NT2/D1 (cell line): Measurements from ENCODE around the gene RCOR1.

Experiments
- DNase-seq: peaks from one replicate; pipeline ENCODE4 v3.0.0-alpha.2; 2011; ENCODE audit warnings: low read depth, low spot score
- H3K27me3 ChIP-seq: 2 replicates; pipeline ENCODE4 v1.6.0; 2011; ENCODE audit warnings: mild to moderate bottlenecking; ENCODE audit not compliant: insufficient read length, insufficient read depth
- H3K36me3 ChIP-seq: 2 replicates; pipeline ENCODE4 v1.6.1; 2011; ENCODE audit warnings: mild to moderate bottlenecking, low read length, mixed read lengths; ENCODE audit not compliant: insufficient read depth, insufficient read length
- H3K4me1 ChIP-seq: 2 replicates; pipeline ENCODE4 v1.5.1; 2011; ENCODE audit not compliant: insufficient read depth, insufficient read length
- H3K4me3 ChIP-seq: 2 replicates; pipeline ENCODE4 v1.5.1; 2011; ENCODE audit warnings: low read depth; ENCODE audit not compliant: insufficient read length
- H3K9ac ChIP-seq: 2 replicates; pipeline ENCODE4 v1.6.0; 2011; ENCODE audit warnings: low read depth; ENCODE audit not compliant: insufficient read length
- H3K9me3 ChIP-seq: 2 replicates; pipeline ENCODE4 v1.5.1; 2011; ENCODE audit warnings: mild to moderate bottlenecking, low read length; ENCODE audit not compliant: insufficient read depth
- SUZ12 ChIP-seq: IDR thresholded peaks from 2 replicates; pipeline ENCODE4 v1.6.1; 2011; ENCODE audit not compliant: insufficient read length, insufficient read depth; ENCODE audit errors: extremely low read depth
- YY1 ChIP-seq: IDR thresholded peaks from 2 replicates; pipeline ENCODE4 v1.6.1; 2011; ENCODE audit not compliant: insufficient read length, insufficient read depth
- ZNF274 ChIP-seq: IDR thresholded peaks from 2 replicates; pipeline ENCODE4 v1.6.1; 2011; ENCODE audit warnings: mild to moderate bottlenecking, low read depth, low read length

Gene RCOR1

DNA sequence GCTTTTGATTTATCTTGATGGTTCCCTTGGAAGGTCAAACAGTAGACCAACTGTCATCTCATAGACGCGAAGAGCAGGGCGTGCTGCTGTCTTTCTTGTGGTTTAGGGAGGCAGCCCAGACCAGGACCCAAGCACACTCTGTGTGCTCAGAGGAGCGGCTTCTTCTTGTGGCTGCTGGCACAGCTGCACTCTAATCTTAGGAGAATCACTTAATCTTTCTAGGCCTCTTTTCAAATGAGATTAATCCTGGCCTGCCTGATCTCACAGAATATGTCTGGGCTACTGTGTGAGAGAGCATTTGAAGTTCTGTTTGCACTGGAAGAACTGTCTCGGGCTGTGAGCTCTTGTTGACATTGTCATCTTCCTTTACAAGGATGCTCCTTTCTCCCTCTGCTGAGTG lies 124.8 kb downstream of the RCOR1 start:
- no peak for DNase-seq
- peaks cover 52% of the 10 kb centered on the region for H3K36me3 ChIP-seq
- H3K27me3 ChIP-seq: no peaks in the 10 kb centered on the region
- H3K9me3 ChIP-seq: no peaks in the 10 kb centered on the region
- TF ChIP-seq YY1 (no peak), ZNF274 (no peak), SUZ12 (no peak)
- no peak overlapping the region for H3K9ac ChIP-seq
- H3K4me3 ChIP-seq: no peak overlapping the region
- H3K4me1 ChIP-seq: no peaks in the 10 kb centered on the region

DNA sequence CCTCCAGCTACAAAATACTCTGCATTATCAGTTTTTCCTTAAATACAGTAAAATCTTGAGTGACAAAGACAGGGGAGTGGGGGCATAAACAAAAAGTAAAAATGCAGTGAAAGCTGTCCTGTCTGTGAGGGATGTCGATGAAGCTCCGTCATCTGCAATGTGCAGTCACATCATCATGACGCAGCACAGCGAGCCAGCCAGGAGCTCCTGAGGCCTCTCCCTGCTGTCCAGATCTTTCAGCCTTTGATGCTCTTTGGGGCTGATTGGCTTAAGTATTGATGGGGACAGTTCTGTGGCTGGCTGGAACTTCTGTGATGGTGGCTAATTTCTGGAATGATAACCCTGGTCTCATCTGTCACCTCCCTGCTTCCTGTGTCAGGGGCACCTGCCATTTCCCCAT lies 130.2 kb downstream of the RCOR1 start:
- Histone ChIP-seq H3K36me3 (peaks cover 79% of the 10 kb centered on the region), H3K27me3 (no peaks in the 10 kb centered on the region), H3K9ac (no peak overlapping the region), H3K4me1 (no peaks in the 10 kb centered on the region), H3K4me3 (no peak overlapping the region), H3K9me3 (no peaks in the 10 kb centered on the region)
- TF ChIP-seq ZNF274 (no peak), SUZ12 (no peak), YY1 (no peak)
- DNase-seq: no peak

DNA sequence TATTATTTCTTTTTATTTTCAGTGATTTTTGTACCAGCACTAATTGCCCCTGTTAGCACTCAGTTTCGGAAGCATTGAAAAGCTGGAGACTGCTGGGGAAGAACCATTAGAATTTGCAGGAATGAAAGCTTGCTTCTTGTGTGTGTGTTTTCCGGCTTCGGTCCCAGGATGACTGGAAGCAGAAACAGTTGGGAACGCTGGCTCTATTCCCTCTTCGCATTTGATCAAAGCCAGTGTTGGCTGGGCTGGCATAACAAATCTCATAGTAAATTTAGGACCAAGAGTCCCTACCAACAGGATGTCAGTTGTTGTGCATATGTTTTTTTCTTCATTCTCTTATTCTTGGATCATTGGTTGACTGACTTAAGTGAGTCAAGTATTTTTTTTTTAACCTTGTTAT lies 131.2 kb downstream of the RCOR1 start:
- DNase-seq: no peak
- Histone ChIP-seq H3K9ac (no peak overlapping the region), H3K4me1 (no peaks in the 10 kb centered on the region), H3K27me3 (no peaks in the 10 kb centered on the region), H3K4me3 (no peak overlapping the region), H3K36me3 (peaks cover 80% of the 10 kb centered on the region), H3K9me3 (no peaks in the 10 kb centered on the region)
- TF ChIP-seq ZNF274 (no peak), SUZ12 (no peak), YY1 (no peak)

DNA sequence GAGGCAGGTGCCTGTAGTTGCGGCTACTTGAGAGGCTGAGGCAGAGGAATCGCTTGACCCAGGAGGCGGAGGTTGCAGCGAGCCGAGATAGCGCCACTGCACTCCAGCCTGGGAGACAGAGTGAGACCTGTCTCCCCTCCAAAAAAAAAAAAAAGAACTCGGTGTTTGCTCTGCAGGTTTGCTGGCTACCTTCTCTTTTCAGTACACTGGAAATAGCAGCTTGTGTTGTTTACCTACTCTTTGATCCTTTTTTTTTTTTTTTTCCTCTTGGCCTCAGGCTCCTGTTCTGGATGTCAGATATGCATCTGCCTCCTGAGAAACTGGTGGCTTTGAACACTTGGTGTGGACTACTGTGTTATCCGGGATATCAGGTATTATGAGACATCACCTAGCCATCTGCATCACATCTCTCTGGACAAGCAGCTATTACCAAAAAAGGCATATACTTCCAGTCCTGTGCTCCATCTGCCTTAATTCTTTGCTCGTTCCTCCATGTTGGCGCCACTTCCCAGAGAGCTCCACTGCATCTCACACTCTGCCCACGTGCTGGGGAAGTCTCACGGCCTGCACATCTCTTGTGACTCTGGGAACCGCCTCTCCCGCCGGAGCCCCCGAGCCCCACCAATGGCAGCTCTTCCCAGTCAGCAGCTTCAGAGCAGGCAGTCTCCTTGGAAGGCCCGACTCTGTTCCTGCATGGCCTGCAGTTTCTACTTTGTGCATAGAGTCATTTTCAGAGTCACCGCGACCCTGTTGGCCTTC lies 133.9 kb downstream of the RCOR1 start:
- no peak overlapping the region for H3K4me3 ChIP-seq
- no peak overlapping the region for H3K9ac ChIP-seq
- no peaks in the 10 kb centered on the region for H3K4me1 ChIP-seq
- TF ChIP-seq YY1: no peak
- TF ChIP-seq ZNF274: no peak
- TF ChIP-seq SUZ12: no peak
- DNase-seq: no peak
- H3K9me3 ChIP-seq: no peaks in the 10 kb centered on the region
- no peaks in the 10 kb centered on the region for H3K27me3 ChIP-seq
- peaks cover 80% of the 10 kb centered on the region for H3K36me3 ChIP-seq

DNA sequence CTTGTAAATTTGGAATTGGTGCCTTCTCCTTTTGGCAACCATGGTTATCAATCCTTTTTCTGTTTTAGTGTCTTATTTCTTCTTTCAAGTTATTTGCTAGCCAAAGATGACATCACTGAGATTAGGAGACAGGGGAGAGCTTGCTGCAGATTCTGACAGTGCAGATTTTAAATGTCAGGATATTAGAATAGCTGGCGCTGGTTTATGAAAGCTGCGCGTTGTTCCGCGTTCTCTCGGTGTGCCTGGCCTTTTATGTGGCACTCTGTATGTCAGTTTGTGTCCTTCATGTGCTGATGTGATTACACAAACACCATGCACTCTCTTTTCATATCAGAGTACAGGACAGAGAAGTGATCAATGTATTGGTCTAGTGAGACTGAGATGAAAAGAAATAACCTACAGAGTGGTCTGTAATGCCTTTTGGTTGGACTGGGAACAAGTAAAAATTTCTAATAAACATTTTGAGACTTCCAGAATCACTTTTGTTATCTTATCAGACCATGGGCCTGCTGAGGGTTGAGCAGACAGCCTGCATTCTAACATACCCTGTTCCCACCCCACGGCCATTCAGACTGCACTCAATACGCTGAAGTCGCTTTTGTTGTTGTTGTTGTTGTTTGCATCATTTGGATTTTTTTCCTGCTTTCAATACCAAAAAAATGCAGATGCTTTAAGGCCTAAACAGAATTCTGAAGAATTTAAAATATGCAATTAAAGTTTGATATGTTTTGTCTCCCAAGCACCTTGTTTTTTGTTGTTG lies 135.1 kb downstream of the RCOR1 start:
- TF ChIP-seq ZNF274 (no peak), YY1 (no peak), SUZ12 (no peak)
- Histone ChIP-seq H3K9me3 (no peaks in the 10 kb centered on the region), H3K27me3 (no peaks in the 10 kb centered on the region), H3K4me3 (no peak overlapping the region), H3K36me3 (peaks cover 73% of the 10 kb centered on the region), H3K9ac (no peak overlapping the region), H3K4me1 (no peaks in the 10 kb centered on the region)
- no peak for DNase-seq

DNA sequence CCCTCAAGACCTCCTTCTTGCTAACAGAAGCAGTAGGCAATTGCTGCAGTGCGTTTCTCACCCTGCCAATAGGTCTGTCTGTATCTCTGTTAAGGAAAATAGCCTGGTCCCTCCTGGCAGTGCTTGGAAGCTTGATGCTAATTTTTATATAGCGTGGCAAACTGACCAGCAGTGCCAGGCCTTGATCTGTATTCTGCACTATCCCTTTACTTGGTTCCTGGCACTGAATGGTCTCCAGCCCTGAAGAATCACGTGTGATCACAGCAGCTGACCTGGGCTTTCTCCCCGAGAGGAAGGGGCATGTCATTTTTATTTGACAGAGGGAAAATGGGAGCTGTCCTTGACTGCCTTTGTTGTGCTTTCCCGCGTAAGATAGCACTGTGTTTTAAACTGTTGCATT lies 136.1 kb downstream of the RCOR1 start:
- DNase-seq: no peak
- Histone ChIP-seq H3K4me3 (no peak overlapping the region), H3K9me3 (no peaks in the 10 kb centered on the region), H3K36me3 (peaks cover 68% of the 10 kb centered on the region), H3K4me1 (no peaks in the 10 kb centered on the region), H3K9ac (no peak overlapping the region), H3K27me3 (no peaks in the 10 kb centered on the region)
- TF ChIP-seq ZNF274 (no peak), YY1 (no peak), SUZ12 (no peak)

DNA sequence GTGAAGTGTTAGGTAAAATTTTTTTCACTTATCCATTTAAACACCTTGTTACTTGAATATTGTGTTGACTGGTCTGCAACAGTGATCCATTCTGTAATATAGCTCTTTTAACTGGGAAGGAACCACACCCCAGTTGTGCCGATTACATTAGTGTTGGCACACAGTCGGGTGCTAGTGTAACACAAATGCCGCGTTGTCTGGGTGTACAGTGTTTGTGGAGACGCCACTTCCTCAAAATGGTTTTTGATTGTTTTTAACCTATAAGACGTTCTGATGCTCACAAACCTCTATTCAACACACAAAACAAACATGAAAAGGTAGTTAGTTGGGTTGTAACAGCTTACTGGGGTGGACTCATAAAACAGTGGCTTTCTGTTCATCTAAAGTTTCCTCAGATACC lies 136.8 kb downstream of the RCOR1 start:
- no peak overlapping the region for H3K4me3 ChIP-seq
- no peaks in the 10 kb centered on the region for H3K27me3 ChIP-seq
- no peaks in the 10 kb centered on the region for H3K9me3 ChIP-seq
- TF ChIP-seq ZNF274: no peak
- no peak for TF ChIP-seq SUZ12
- no peak for TF ChIP-seq YY1
- DNase-seq: no peak
- H3K36me3 ChIP-seq: peaks cover 61% of the 10 kb centered on the region
- H3K4me1 ChIP-seq: no peaks in the 10 kb centered on the region
- H3K9ac ChIP-seq: no peak overlapping the region
